Measurements from ENCODE around the gene APBB1IP.

DNA sequence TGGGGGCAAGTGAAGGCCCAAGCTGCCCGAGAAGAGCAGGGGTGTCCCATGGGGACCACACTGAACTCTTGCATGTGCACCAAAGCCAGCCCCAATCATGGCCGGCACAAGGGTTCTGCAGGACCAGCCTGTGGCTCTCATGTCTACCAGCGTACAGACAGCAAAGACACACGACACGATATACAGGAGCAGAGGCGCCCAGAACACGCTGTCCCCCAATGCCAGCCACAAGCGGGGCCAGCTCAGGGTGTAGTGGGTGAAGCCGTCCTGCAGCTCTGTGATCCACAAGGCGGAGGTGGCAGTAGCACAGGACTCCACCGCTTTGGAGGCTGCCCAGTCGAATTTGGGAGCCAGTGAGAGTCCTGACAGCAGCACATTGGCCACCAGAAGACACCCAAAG is 150.5 kb downstream of the APBB1IP start:
- TF ChIP-seq, protein P1, sequence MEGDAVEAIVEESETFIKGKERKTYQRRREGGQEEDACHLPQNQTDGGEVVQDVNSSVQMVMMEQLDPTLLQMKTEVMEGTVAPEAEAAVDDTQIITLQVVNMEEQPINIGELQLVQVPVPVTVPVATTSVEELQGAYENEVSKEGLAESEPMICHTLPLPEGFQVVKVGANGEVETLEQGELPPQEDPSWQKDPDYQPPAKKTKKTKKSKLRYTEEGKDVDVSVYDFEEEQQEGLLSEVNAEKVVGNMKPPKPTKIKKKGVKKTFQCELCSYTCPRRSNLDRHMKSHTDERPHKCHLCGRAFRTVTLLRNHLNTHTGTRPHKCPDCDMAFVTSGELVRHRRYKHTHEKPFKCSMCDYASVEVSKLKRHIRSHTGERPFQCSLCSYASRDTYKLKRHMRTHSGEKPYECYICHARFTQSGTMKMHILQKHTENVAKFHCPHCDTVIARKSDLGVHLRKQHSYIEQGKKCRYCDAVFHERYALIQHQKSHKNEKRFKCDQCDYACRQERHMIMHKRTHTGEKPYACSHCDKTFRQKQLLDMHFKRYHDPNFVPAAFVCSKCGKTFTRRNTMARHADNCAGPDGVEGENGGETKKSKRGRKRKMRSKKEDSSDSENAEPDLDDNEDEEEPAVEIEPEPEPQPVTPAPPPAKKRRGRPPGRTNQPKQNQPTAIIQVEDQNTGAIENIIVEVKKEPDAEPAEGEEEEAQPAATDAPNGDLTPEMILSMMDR (IDR thresholded peaks at IDR 0.05 in 2 of 3, conservative IDR thresholded peaks at IDR 0.05 in 1 of 3; ENCODE audit: insufficient read depth in 2 of 3, low read depth in 1 of 3, low read length in 3 of 3): no peak
- TF ChIP-seq ATF7 (IDR thresholded peaks at IDR 0.05) (no peak), PRPF4 (IDR thresholded peaks at IDR 0.05; ENCODE audit: insufficient read depth, low read depth, low read length, poor library complexity, severe bottlenecking) (no peak), POLR2A (conservative IDR thresholded peaks at IDR 0.05) (no peak), PHF21A (IDR thresholded peaks at IDR 0.05; ENCODE audit: borderline replicate concordance, low read depth) (no peak), SRSF3 (IDR thresholded peaks at IDR 0.05; ENCODE audit: insufficient read depth, low read length) (no peak), SREBF1 (IDR thresholded peaks at IDR 0.05; ENCODE audit: borderline replicate concordance, low read depth, low read length) (no peak), GTF2F1 (IDR thresholded peaks at IDR 0.05; ENCODE audit: low read depth, low read length) (no peak), CHD4 (IDR thresholded peaks at IDR 0.05; ENCODE audit: insufficient read depth, insufficient replicate concordance, low read depth, low read length, poor library complexity, severe bottlenecking) (no peak), ZNF134 (CRISPR knock-in tag; conservative IDR thresholded peaks at IDR 0.05) (no peak), ETV1 (tag; conservative IDR thresholded peaks at IDR 0.05; ENCODE audit: low read depth) (no peak), ZFP91 (CRISPR knock-in tag; IDR thresholded peaks at IDR 0.05) (no peak)
- TF ChIP-seq, protein P2, sequence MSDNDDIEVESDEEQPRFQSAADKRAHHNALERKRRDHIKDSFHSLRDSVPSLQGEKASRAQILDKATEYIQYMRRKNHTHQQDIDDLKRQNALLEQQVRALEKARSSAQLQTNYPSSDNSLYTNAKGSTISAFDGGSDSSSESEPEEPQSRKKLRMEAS (CRISPR knock-in tag; IDR thresholded peaks at IDR 0.05): no peak

Measured in K562 (cell line).